ENCODE measurements around the gene ATP6V1A. TPM values are rescaled to one million over a fixed set of nuclear protein-coding genes. Genes with fewer than 3 reads are reported as not detected.

The ATP6V1A gene
- total and polyA plus RNA-seq, 2 of the 13 experiments (the other 11 are each of a cell fraction or from before 2014, with no cell fraction given), result 23.4 to 95.1 TPM

- TF ChIP-seq MBD4 (IDR thresholded peaks at IDR 0.05; ENCODE audit: borderline replicate concordance, low read length) (no peak), ZNF530 (CRISPR knock-in tag; IDR thresholded peaks at IDR 0.05; ENCODE audit: low read depth) (no peak), ZNF282 (IDR thresholded peaks at IDR 0.05; ENCODE audit: partially characterized antibody) (no peak), ZNF7 (CRISPR knock-in tag; IDR thresholded peaks at IDR 0.05) (no peak), PHF5A (CRISPR knock-in tag; IDR thresholded peaks at IDR 0.05; ENCODE audit: low read depth, unreplicated experiment) (peak; percentile 39), HNF1A (IDR thresholded peaks at IDR 0.05; ENCODE audit: low read depth) (no peak), HNF1A (CRISPR knock-in tag; IDR thresholded peaks at IDR 0.05; ENCODE audit: borderline replicate concordance) (no peak), ZNF275 (CRISPR knock-in tag; IDR thresholded peaks at IDR 0.05; ENCODE audit: borderline replicate concordance) (no peak), MLXIP (CRISPR knock-in tag; IDR thresholded peaks at IDR 0.05; ENCODE audit: borderline replicate concordance) (no peak), FOSL2 (CRISPR knock-in tag; IDR thresholded peaks at IDR 0.05) (0 out of 2 replicates have a peak, but pooled peaks have one; percentile 8), TIGD3 (CRISPR knock-in tag; IDR thresholded peaks at IDR 0.05; ENCODE audit: borderline replicate concordance) (no peak), PHF8 (CRISPR knock-in tag; IDR thresholded peaks at IDR 0.05) (no peak), ZNF800 (CRISPR knock-in tag; IDR thresholded peaks at IDR 0.05) (no peak), ZNF138 (CRISPR knock-in tag; IDR thresholded peaks at IDR 0.05; ENCODE audit: low read depth) (no peak), BRD4 (CRISPR knock-in tag; IDR thresholded peaks at IDR 0.05) (no peak), ZBTB46 (CRISPR knock-in tag; IDR thresholded peaks at IDR 0.05; ENCODE audit: borderline replicate concordance) (no peak)
These were observed 25.2 kb downstream of the ATP6V1A start (continued) for GRCh38 chr3:113771993-113772392.
